Endothelial cell of umbilical vein (primary cell): ENCODE results near the gene UBE2H. TPM values are rescaled to one million over a fixed set of nuclear protein-coding genes. Genes with fewer than 3 reads are reported as not detected.

ENCODE experiments used
- BruUV-seq: library from RNA; stranded (reverse); fragments of 400-500 nt; replicated peaks from 2 replicates; lab custom pipeline; 2021; lab: Mats Ljungman, UMichigan
- CTCF ChIA-PET: fragments of 300-600, 350-600 bp; sonication (Branson Sonifier 250); formaldehyde crosslinking; loops from one replicate; lab custom pipeline; 2021; ENCODE audit warnings: antibody characterized with exemption, inconsistent platforms; lab: Charles Lee
- POLR2A ChIA-PET: fragments of 300-600, 350-600 bp; sonication (Branson Sonifier 250); formaldehyde crosslinking; loops from one replicate; lab custom pipeline; 2021; ENCODE audit warnings: antibody characterized with exemption, inconsistent platforms; lab: Charles Lee
- DNase-seq: peaks from one replicate; pipeline ENCODE4 v3.0.0-alpha.2; 2011; ENCODE audit warnings: low read depth, low spot score
- FAIRE-seq: peaks from 2 replicates; lab custom pipeline; 2011; peaks lifted over from hg19 to GRCh38; lab: Jason Lieb, UNC
- H2AFZ ChIP-seq: 2 replicates; pipeline ENCODE4 v1.6.0; 2012; ENCODE audit warnings: low read depth, low read length, control low read depth, inconsistent platforms
- H3K27ac ChIP-seq: 2 replicates; pipeline ENCODE4 v1.5.1; 2011; ENCODE audit warnings: low read depth, mild to moderate bottlenecking, control low read depth, low read length, moderate library complexity; ENCODE audit not compliant: insufficient read depth
- H3K27me3 ChIP-seq, 2 experiments: 2 replicates each; pipeline versions ENCODE4 v1.6.0 to v1.6.1; 2011; ENCODE audit warnings: low read length in 2 of 2, mixed read lengths in 1 of 2; ENCODE audit not compliant: control insufficient read depth in 2 of 2, insufficient read depth in 2 of 2
- H3K36me3 ChIP-seq, 2 experiments: 2 replicates in 1 of 2; 3 replicates in 1 of 2; pipeline ENCODE4 v1.5.1; 2011; ENCODE audit warnings: low read length in 2 of 2, mild to moderate bottlenecking in 1 of 2, moderate library complexity in 1 of 2; ENCODE audit not compliant: control insufficient read depth in 2 of 2, insufficient read depth in 2 of 2; ENCODE audit errors: extremely low read depth in 1 of 2
- H3K4me1 ChIP-seq: 3 replicates; pipeline ENCODE4 v1.5.1; 2011; ENCODE audit warnings: mild to moderate bottlenecking, low read length; ENCODE audit not compliant: control insufficient read depth, insufficient read depth; ENCODE audit errors: extremely low read depth
- H3K4me2 ChIP-seq: 2 replicates; pipeline ENCODE4 v1.6.1; 2011; ENCODE audit warnings: low read length, control low read depth, mixed read lengths; ENCODE audit not compliant: insufficient read depth
- H3K4me3 ChIP-seq, 3 experiments: fragments of 200-600 bp in 1 of 3; sonication (generic), shearing (Covaris generic) in 1 of 3; replicated peaks in 1 of 3; 2 replicates each; pipeline ENCODE4 v1.5.1; 2011 to 2016; ENCODE audit warnings: control low read depth in 3 of 3, low read length in 3 of 3, mild to moderate bottlenecking in 2 of 3, inconsistent platforms in 1 of 3, low read depth in 1 of 3, moderate library complexity in 1 of 3; ENCODE audit not compliant: insufficient read depth in 1 of 3
- H3K79me2 ChIP-seq: 2 replicates; pipeline ENCODE4 v1.6.0; 2012; ENCODE audit warnings: low read length, inconsistent platforms; ENCODE audit not compliant: control insufficient read depth, insufficient read depth
- H3K9ac ChIP-seq: replicated peaks from 2 replicates; pipeline ENCODE3; 2011; ENCODE audit warnings: low read length, control low read depth; ENCODE audit not compliant: insufficient read depth; ENCODE audit errors: extremely low read depth
- H3K9me1 ChIP-seq: replicated peaks from 3 replicates; pipeline ENCODE4 v1.6.0; 2011; ENCODE audit warnings: mild to moderate bottlenecking, low read length; ENCODE audit not compliant: control insufficient read depth, insufficient read depth; ENCODE audit errors: extremely low read depth
- H3K9me3 ChIP-seq: replicated peaks from 2 replicates; pipeline ENCODE4 v1.5.1; 2012; ENCODE audit warnings: low read length, inconsistent platforms; ENCODE audit not compliant: control insufficient read depth, insufficient read depth
- H4K20me1 ChIP-seq: replicated peaks from 2 replicates; pipeline ENCODE3; 2011; ENCODE audit warnings: mild to moderate bottlenecking, low read length; ENCODE audit not compliant: control insufficient read depth, insufficient read depth; ENCODE audit errors: extremely low read depth
- EZH2 ChIP-seq: IDR thresholded peaks from 2 replicates; pipeline ENCODE4 v1.6.1; 2012; ENCODE audit warnings: borderline replicate concordance, low read depth, mild to moderate bottlenecking, moderate library complexity, low read length, inconsistent platforms; ENCODE audit not compliant: severe bottlenecking
- FOS ChIP-seq: IDR thresholded peaks from 2 replicates; pipeline ENCODE4 v1.6.1; 2011; ENCODE audit warnings: mild to moderate bottlenecking, low read length, moderate library complexity, borderline replicate concordance; ENCODE audit not compliant: insufficient read depth
- GATA2 ChIP-seq: IDR thresholded peaks from 2 replicates; pipeline ENCODE4 v1.7.0; 2011; ENCODE audit warnings: low read depth, mild to moderate bottlenecking, moderate library complexity, mixed read lengths, low read length; ENCODE audit not compliant: insufficient read length, insufficient read depth
- JUN ChIP-seq: IDR thresholded peaks from 2 replicates; pipeline ENCODE4 v1.6.1; 2011; ENCODE audit warnings: borderline replicate concordance, low read depth; ENCODE audit not compliant: insufficient read length, insufficient read depth
- MYC ChIP-seq: IDR thresholded peaks from one replicate; pipeline ENCODE4 v1.6.1; 2011; ENCODE audit warnings: mild to moderate bottlenecking, low read depth, low read length
- POLR2A ChIP-seq: IDR thresholded peaks from 2 replicates; pipeline ENCODE4 v1.6.1; 2012; ENCODE audit warnings: low read depth, mild to moderate bottlenecking, control low read depth, low read length
- POLR2AphosphoS5 ChIP-seq: IDR thresholded peaks from 2 replicates; pipeline ENCODE4 v1.6.1; 2012; ENCODE audit warnings: low read depth, mild to moderate bottlenecking, control low read depth, low read length, moderate library complexity; ENCODE audit not compliant: insufficient read depth
- dilution Hi-C: fragments of 300-500 bp; cut with MboI; formaldehyde crosslinking; loops from one replicate; pipeline ENCODE4 v1.15.0; 2019; ENCODE audit warnings: low sequenced_read_pairs; ENCODE audit not compliant: extremely low pct_ligation_motif_present
- intact Hi-C: fragments of 100-400 bp; cut with micrococcal nuclease; formaldehyde crosslinking; loops from one replicate; pipeline ENCODE4 v1.10.0; 2022
- polyA plus RNA-seq, 4 experiments: library from polyadenylated mRNA; depleted of rRNA in 3 of 4; stranded (reverse) in 3 of 4; unstranded in 1 of 4; fragments of >200 nt; gene quantifications; 2 replicates each; pipeline versions ENCODE4 v1.2.1 to v1.2.3, GENCODE V29; 2011 to 2012; ENCODE audit warnings: missing spikeins in 1 of 4
- total RNA-seq: library from RNA; stranded (reverse); gene quantifications from 2 replicates; pipeline ENCODE4 v1.2.3, GENCODE V29; 2021
- TF ChIP-seq, protein P1 (sequence below): IDR thresholded peaks from 2 replicates; pipeline ENCODE4 v1.6.1; 2011; ENCODE audit not compliant: insufficient read depth, insufficient read length
- TF ChIP-seq, protein P2 (sequence below), 2 donors: IDR thresholded peaks; 1 replicate in 1 of 2; 2 replicates in 1 of 2; pipeline ENCODE4 v1.5.1; 2011; ENCODE audit warnings: low read length in 2 of 2, mild to moderate bottlenecking in 2 of 2, moderate library complexity in 2 of 2, control low read depth in 1 of 2, inconsistent platforms in 1 of 2, low read depth in 1 of 2; ENCODE audit not compliant: insufficient read depth in 1 of 2; ENCODE audit errors: extremely low read depth in 1 of 2

UBE2H gene
- total and polyA plus RNA-seq, 2 donors (not counting 3 experiments of a cell fraction or from before 2014, with no cell fraction given) = 51.7 to 90.1 TPM

DNA sequence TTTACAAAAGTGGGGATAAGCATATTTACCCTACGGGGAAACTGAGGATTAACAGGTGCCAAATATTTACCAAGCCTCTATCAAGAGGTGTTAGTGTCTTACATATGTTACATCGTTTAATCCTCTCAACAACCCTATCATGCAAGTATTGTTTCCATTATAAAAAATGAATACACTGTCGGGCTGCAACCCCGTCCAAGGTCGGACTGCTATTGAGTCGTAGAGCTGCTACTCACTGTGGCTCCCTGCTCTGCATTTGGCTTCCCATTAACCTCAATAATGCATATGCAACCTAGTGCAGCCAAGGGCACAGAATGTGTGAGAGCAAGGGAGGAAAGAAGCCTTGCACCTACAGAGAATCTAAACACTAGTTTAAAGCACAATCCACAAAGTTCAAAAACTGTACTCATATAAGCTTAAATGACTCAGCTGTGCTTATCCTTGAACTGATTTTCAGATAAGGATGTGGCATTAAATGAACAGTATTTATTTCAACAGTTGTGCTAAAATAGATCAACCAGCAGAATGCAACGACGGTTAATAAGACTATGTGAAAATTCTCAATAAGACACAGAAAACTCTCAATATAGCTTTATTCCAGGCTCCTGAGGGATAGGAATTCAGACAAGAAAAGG is 49.9 kb downstream of the UBE2H start:
- H2AFZ ChIP-seq = no peak overlapping the region
- intact Hi-C loops (no loop called here), dilution Hi-C loops (no loop called here)
- H3K27me3 ChIP-seq = no peaks in the 10 kb centered on the region
- DNase-seq (no peak), FAIRE-seq (no peak)
- no peak overlapping the region for H3K4me2 ChIP-seq
- H3K4me1 ChIP-seq = peaks cover 18% of the 10 kb centered on the region
- H3K27ac ChIP-seq = no peak overlapping the region
- H3K9me1 ChIP-seq = no peaks in the 10 kb centered on the region
- peaks cover 32% of the 10 kb centered on the region for H3K79me2 ChIP-seq
- BruUV-seq = no TSS peak
- peaks cover 4% of the 10 kb centered on the region for H4K20me1 ChIP-seq
- H3K9me3 ChIP-seq = no peaks in the 10 kb centered on the region
- H3K36me3 ChIP-seq = peaks cover 0 to 6% of the 10 kb centered on the region in 2 experiments
- H3K4me3 ChIP-seq = no peak overlapping the region
- TF ChIP-seq GATA2 = peak; percentile 54
- TF ChIP-seq FOS = no peak
- no peak overlapping the region for H3K9ac ChIP-seq
- ChIA-PET POLR2A (no interaction called here), CTCF (interaction anchor here (0.7 kb wide), 1 partner anchor 92 kb away, joined by 3 read pairs; no protein-coding TSS in a partner anchor)

DNA sequence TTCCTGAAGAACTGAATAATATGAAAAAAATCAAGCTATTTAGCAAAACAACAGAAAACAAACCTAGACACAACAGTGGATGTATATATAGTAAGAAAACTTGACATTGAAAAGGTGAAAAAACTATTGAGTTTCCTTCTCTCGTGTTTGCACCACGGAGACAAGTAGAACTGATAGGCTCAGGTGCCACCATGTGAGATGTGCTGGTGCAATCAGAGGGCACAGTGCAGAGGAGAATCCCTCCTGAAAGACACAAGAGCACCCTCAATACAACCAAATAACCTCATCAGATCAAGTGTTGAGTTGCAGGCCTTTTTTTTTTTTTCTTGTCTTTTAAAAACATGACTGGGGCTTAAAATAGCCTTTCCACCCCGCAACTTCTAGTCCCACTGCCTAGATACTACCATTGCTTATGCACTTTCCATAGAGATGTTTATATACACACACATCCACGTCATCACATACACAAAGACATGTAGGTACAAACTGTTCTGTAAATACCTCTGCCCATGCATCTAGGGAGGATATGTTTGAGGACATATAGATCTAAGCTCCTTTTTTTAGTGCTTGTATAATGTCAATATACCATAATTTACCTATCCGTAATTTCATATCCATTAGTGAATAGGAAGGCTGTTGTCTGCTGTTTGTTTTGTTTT is 54.1 kb downstream of the UBE2H start:
- Histone ChIP-seq H4K20me1 (peaks cover 2% of the 10 kb centered on the region), H3K9ac (no peak overlapping the region), H3K79me2 (peaks cover 15% of the 10 kb centered on the region), H3K27ac (no peak overlapping the region), H3K4me2 (no peak overlapping the region), H3K4me1 (peaks cover 16% of the 10 kb centered on the region), H2AFZ (no peak overlapping the region), H3K4me3 (no peak overlapping the region), H3K27me3 (no peaks in the 10 kb centered on the region), H3K9me3 (no peaks in the 10 kb centered on the region), H3K9me1 (no peaks in the 10 kb centered on the region), H3K36me3 (peaks cover 0 to 4% of the 10 kb centered on the region in 2 experiments)
- dilution Hi-C loops = no loop called here
- ChIA-PET POLR2A (interaction anchor here (1.0 kb wide), 1 partner anchor 24 kb away, joined by 3 read pairs; no protein-coding TSS in a partner anchor), CTCF (interaction anchor here (1.1 to 3.1 kb wide), 2 partner anchors 11 to 20 kb away, joined by 3 to 11 read pairs; no protein-coding TSS in a partner anchor)
- BruUV-seq = no TSS peak
- TF ChIP-seq GATA2 (no peak), POLR2AphosphoS5 (no peak), POLR2A (no peak), MYC (no peak), FOS (no peak), JUN (no peak), EZH2 (no peak)
- TF ChIP-seq, protein P1, sequence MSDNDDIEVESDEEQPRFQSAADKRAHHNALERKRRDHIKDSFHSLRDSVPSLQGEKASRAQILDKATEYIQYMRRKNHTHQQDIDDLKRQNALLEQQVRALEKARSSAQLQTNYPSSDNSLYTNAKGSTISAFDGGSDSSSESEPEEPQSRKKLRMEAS = no peak
- TF ChIP-seq, protein P2, sequence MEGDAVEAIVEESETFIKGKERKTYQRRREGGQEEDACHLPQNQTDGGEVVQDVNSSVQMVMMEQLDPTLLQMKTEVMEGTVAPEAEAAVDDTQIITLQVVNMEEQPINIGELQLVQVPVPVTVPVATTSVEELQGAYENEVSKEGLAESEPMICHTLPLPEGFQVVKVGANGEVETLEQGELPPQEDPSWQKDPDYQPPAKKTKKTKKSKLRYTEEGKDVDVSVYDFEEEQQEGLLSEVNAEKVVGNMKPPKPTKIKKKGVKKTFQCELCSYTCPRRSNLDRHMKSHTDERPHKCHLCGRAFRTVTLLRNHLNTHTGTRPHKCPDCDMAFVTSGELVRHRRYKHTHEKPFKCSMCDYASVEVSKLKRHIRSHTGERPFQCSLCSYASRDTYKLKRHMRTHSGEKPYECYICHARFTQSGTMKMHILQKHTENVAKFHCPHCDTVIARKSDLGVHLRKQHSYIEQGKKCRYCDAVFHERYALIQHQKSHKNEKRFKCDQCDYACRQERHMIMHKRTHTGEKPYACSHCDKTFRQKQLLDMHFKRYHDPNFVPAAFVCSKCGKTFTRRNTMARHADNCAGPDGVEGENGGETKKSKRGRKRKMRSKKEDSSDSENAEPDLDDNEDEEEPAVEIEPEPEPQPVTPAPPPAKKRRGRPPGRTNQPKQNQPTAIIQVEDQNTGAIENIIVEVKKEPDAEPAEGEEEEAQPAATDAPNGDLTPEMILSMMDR (IDR thresholded peaks at IDR 0.05; ENCODE audit: extremely low read depth in 1 of 2, insufficient read depth in 1 of 2, low read depth in 1 of 2, low read length in 2 of 2) = no peak
- FAIRE-seq (no peak), DNase-seq (no peak)
- intact Hi-C loops = loop anchor here (5.0 kb wide), 1 partner anchor 46 kb away; no protein-coding TSS in a partner anchor
